ENCODE results near the gene PPP2R5A. TPM values are rescaled to one million over a fixed set of nuclear protein-coding genes. Genes with fewer than 3 reads are reported as not detected.
A peak's percentile ranks its signal among the peaks of the same experiment; 100 is the strongest.

PPP2R5A gene
- total and polyA plus RNA-seq, 2 of the 13 experiments (the other 11 are each of a cell fraction or from before 2014, with no cell fraction given), result 22.0 to 31.4 TPM

DNA sequence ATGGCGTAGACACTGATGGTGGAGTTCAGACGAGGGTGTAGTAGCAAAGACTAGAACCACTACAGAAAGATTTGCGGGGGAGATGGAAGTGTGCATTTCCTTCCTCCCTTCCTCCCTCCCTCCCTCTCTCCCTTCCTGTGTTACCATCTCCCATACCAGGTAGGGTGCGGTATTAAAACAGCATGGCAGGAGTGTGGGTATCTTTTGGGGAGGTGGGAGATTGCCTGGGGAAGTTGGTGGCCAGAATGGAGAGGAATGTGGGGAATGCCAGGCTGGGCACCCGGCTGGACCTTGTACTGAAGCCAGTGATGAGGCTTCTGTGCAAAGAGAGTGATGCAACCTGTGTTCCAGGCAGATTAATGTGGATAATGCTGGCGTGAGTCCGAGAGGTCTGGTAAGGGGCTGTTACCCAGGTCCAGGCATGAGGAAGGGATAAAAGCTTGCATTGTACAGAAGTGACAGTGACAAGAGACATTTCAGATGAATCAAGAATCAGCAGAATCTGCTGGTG, 30.3 kb upstream of the PPP2R5A start (continued):
- TF ChIP-seq, protein P1, sequence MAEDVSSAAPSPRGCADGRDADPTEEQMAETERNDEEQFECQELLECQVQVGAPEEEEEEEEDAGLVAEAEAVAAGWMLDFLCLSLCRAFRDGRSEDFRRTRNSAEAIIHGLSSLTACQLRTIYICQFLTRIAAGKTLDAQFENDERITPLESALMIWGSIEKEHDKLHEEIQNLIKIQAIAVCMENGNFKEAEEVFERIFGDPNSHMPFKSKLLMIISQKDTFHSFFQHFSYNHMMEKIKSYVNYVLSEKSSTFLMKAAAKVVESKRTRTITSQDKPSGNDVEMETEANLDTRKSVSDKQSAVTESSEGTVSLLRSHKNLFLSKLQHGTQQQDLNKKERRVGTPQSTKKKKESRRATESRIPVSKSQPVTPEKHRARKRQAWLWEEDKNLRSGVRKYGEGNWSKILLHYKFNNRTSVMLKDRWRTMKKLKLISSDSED (CRISPR knock-in tag; IDR thresholded peaks at IDR 0.05), result no peak
- peak; percentile 60; the same call in 1 of the 2 replicates for TF ChIP-seq ZNF574 (CRISPR knock-in tag; IDR thresholded peaks at IDR 0.05)
- peak; percentile 65; the same call in 1 of the 2 replicates for TF ChIP-seq ZBTB34 (CRISPR knock-in tag; IDR thresholded peaks at IDR 0.05)
- TF ChIP-seq MXI1 (IDR thresholded peaks at IDR 0.05; ENCODE audit: borderline replicate concordance, low read depth, low read length), result peak; percentile 32; the same call in 1 of the 3 replicates
- TF ChIP-seq KDM2A (CRISPR knock-in tag; IDR thresholded peaks at IDR 0.05; ENCODE audit: borderline replicate concordance, low read depth), result 0 out of 2 replicates have a peak, but pooled peaks have one; percentile 47
- peak; percentile 55; the same call in 1 of the 2 replicates for TF ChIP-seq ZBTB38 (CRISPR knock-in tag; IDR thresholded peaks at IDR 0.05)
- no peak for TF ChIP-seq SMARCC2 (IDR thresholded peaks at IDR 0.05)
- 0 out of 2 replicates have a peak, but pooled peaks have one; percentile 39 for TF ChIP-seq DRAP1 (CRISPR knock-in tag; IDR thresholded peaks at IDR 0.05)
- TF ChIP-seq, protein P2, sequence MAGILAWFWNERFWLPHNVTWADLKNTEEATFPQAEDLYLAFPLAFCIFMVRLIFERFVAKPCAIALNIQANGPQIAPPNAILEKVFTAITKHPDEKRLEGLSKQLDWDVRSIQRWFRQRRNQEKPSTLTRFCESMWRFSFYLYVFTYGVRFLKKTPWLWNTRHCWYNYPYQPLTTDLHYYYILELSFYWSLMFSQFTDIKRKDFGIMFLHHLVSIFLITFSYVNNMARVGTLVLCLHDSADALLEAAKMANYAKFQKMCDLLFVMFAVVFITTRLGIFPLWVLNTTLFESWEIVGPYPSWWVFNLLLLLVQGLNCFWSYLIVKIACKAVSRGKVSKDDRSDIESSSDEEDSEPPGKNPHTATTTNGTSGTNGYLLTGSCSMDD (CRISPR knock-in tag; IDR thresholded peaks at IDR 0.05), result no peak
- TF ChIP-seq SRSF4 (IDR thresholded peaks at IDR 0.05; ENCODE audit: low read depth, low read length, poor library complexity, severe bottlenecking), result no peak
- no peak for TF ChIP-seq NCOA5 (CRISPR knock-in tag; IDR thresholded peaks at IDR 0.05)
- TF ChIP-seq, protein P3, sequence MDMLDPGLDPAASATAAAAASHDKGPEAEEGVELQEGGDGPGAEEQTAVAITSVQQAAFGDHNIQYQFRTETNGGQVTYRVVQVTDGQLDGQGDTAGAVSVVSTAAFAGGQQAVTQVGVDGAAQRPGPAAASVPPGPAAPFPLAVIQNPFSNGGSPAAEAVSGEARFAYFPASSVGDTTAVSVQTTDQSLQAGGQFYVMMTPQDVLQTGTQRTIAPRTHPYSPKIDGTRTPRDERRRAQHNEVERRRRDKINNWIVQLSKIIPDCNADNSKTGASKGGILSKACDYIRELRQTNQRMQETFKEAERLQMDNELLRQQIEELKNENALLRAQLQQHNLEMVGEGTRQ (IDR thresholded peaks at IDR 0.05; ENCODE audit: low read depth, low read length), result no peak
- TF ChIP-seq, protein P3 (CRISPR knock-in tag; IDR thresholded peaks at IDR 0.05; ENCODE audit: borderline replicate concordance), result no peak
- TF ChIP-seq CSRNP2 (CRISPR knock-in tag; conservative IDR thresholded peaks at IDR 0.05; ENCODE audit: low read depth), result no peak
- no peak for TF ChIP-seq ZNF619 (CRISPR knock-in tag; IDR thresholded peaks at IDR 0.05)
- TF ChIP-seq EHMT2 (IDR thresholded peaks at IDR 0.05; ENCODE audit: borderline replicate concordance, low read depth, low read length), result no peak
- no peak for TF ChIP-seq TSC22D2 (CRISPR knock-in tag; IDR thresholded peaks at IDR 0.05; ENCODE audit: borderline replicate concordance)
- peak; percentile 66; the same call in 1 of the 2 replicates for TF ChIP-seq HMG20B (CRISPR knock-in tag; conservative IDR thresholded peaks at IDR 0.05)

Data from HepG2 (cell line).